ENCODE measurements around the gene PDE6G.

Gene PDE6G

GRCh38 chr17:81687770-81688541 lies 31.6 kb upstream of the PDE6G start:
- no peak for TF ChIP-seq CTCF (IDR thresholded peaks at IDR 0.05; ENCODE audit: low read depth, low read length, missing control alignments)
- no peak overlapping the region for H3K4me3 ChIP-seq (replicated peaks; ENCODE audit: low read depth, low read length)
- DNase-seq (ENCODE audit: extremely low read depth, low read depth) = no peak

GRCh38 chr17:81686614-81687013 lies 30.3 kb upstream of the PDE6G start:
- no peak overlapping the region for H3K4me3 ChIP-seq (replicated peaks; ENCODE audit: low read depth, low read length)
- no peak for TF ChIP-seq CTCF (IDR thresholded peaks at IDR 0.05; ENCODE audit: low read depth, low read length, missing control alignments)
- no peak for DNase-seq (ENCODE audit: extremely low read depth, low read depth)

GRCh38 chr17:81685108-81685507 lies 28.8 kb upstream of the PDE6G start:
- no peak for DNase-seq (ENCODE audit: extremely low read depth, low read depth)
- H3K4me3 ChIP-seq (replicated peaks; ENCODE audit: low read depth, low read length) = peak overlapping the region; percentile 96
- no peak for TF ChIP-seq CTCF (IDR thresholded peaks at IDR 0.05; ENCODE audit: low read depth, low read length, missing control alignments)

- TF ChIP-seq CTCF (IDR thresholded peaks at IDR 0.05; ENCODE audit: low read depth, low read length, missing control alignments) = no peak
- H3K4me3 ChIP-seq (replicated peaks; ENCODE audit: low read depth, low read length) = peak overlapping the region; percentile 96
- no peak for DNase-seq (ENCODE audit: extremely low read depth, low read depth)
These were observed 28.1 kb upstream of the PDE6G start for GRCh38 chr17:81684442-81684911.

- TF ChIP-seq CTCF (IDR thresholded peaks at IDR 0.05; ENCODE audit: low read depth, low read length, missing control alignments) = no peak
- peak within 1 kb of the TSS; percentile 96 for H3K4me3 ChIP-seq (replicated peaks; ENCODE audit: low read depth, low read length)
- DNase-seq (ENCODE audit: extremely low read depth, low read depth) = peak; percentile 95
These were observed 27.5 kb upstream of the PDE6G start, which contains the start of the genes ARL16 and HGS for GRCh38 chr17:81683584-81684441. ARL16 (minus strand) TSS chr17:81683797; CDS start chr17:81683753, 44 bp downstream. HGS (plus strand) TSS chr17:81684011; CDS start chr17:81684067, 56 bp downstream.

GRCh38 chr17:81683208-81683583 lies 26.9 kb upstream of the PDE6G start:
- no peak for DNase-seq (ENCODE audit: extremely low read depth, low read depth)
- TF ChIP-seq CTCF (IDR thresholded peaks at IDR 0.05; ENCODE audit: low read depth, low read length, missing control alignments) = no peak
- peak overlapping the region; percentile 96 for H3K4me3 ChIP-seq (replicated peaks; ENCODE audit: low read depth, low read length)

Data from HFF-Myc (cell line).